ENCODE results near the gene SPNS2.

DNA sequence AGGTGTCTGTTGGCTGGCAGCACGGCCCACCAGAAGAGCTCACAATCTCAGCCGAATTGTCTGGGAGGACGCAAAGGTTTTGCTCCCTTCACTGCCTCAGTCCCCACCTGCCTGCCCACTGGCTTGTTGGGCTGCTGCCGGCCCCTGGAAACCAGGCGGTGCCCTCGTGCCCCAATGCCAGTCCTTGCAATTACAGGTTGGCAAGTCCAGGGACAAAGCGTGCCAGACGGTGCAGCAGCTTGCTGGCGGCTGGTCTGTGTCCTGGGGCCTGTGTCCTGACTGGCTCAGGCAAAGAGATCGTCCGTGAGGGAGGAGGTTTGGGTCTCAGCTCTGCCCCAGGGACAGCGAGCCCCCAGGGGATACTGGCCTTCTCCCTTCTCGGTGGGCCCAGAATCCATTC is 24.6 kb upstream of the SPNS2 start:
- TF ChIP-seq EZH2phosphoT487 (IDR thresholded peaks at IDR 0.05; ENCODE audit: insufficient read depth, low read depth): no peak
- TF ChIP-seq EZH2 (IDR thresholded peaks at IDR 0.05; ENCODE audit: insufficient read depth, poor library complexity, severe bottlenecking): no peak

All from GM23248 (cell line).